ENCODE results near the gene KDSR. TPM values are rescaled to one million over a fixed set of nuclear protein-coding genes. Genes with fewer than 3 reads are reported as not detected.
"Not testable (repeated sequence)": the region's sequence is repeated elsewhere in the genome, so short reads cannot be mapped to it uniquely, and the experiment has no call there.

KDSR gene
- total RNA-seq, 1 donor from 2014 or later: 36.8 TPM

- DNase-seq: no peak
These were observed 573 bp downstream of the KDSR start for GRCh38 chr18:63366213-63367052.

DNA sequence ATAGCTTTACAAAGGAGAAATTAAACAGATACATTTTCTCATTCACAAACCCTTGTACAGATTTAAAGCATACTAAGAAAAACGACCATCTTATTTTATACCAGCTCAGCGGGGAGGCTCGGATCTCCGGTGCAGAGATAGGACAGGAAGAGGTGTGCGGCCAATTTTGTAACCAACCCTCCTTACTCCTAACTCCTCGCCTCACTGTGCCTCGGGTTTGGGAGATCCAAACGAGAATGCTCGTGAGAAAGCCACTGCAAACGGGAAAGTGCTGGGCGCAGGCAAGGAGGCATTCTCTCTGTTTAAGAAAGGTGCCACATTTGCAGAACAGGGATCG lies 1.2 kb downstream of the KDSR start:
- no peak for DNase-seq

DNA sequence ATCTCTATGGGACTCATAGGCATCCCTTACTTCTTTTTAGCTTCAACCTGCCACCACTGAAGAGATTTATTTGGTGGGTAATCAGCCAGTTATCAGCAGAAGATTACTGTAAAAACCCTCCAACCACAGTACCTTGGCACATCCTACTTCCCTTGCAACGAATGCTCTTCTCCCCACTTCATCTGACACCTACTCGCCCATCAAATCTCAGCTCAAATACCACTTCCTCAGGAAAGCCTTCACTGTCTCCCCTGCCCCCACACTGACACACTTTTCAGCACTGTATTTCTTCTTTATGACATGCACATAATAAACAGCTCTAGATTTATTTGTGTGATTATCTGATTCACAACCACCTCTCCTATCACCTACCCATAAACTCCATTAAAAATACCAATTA lies 3.1 kb downstream of the KDSR start:
- no peak for DNase-seq

GRCh38 chr18:63363420-63363819 lies 3.6 kb downstream of the KDSR start:
- not testable (repeated sequence) for DNase-seq

DNA sequence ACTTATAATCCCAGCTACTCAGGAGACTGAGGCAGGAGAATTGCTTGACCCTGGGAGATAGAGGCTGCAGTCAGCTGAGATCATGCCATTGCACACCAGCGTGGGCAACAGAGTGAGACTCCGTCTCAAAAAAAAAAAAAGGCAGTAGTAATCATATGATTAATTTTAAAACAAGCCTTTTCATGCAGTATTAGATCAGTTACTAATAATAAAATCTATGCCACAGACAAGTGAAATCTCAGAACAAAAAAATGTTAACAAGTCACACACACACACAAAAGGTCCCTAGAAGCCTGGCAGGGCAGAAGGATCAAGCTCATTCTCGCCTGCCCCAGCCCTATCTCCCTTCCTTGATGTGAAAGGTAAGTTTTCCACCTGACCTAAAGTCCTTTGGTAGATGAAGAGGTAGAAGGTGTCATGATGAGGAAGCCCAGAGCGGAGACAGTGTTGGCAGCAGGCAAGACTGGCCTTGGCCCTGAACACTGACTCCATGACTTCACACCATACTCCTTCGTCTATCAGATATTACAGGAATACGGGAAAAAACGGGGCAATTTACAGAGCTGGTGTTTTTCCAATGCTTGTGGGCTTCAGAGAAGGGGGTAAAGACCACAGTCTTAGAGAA lies 10.6 kb downstream of the KDSR start:
- DNase-seq: no peak

DNA sequence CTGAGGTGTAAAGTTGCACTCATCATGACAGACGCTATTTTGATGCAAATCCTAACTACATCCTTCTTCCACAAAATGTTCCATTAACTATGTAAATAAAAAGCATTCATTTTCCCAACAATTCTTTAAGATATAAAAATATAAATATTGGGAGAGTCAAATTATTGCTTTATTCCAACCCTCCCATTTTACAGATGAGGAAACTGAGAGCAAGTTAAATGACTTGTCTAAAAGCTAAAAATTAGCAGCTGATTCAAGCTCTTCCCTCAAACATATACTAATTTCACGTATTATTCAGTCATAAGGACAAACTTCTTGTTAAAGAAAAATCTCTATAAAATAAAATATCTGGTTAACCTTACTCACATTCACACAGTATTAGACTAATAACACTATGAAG lies 16.8 kb downstream of the KDSR start:
- DNase-seq: no peak

DNA sequence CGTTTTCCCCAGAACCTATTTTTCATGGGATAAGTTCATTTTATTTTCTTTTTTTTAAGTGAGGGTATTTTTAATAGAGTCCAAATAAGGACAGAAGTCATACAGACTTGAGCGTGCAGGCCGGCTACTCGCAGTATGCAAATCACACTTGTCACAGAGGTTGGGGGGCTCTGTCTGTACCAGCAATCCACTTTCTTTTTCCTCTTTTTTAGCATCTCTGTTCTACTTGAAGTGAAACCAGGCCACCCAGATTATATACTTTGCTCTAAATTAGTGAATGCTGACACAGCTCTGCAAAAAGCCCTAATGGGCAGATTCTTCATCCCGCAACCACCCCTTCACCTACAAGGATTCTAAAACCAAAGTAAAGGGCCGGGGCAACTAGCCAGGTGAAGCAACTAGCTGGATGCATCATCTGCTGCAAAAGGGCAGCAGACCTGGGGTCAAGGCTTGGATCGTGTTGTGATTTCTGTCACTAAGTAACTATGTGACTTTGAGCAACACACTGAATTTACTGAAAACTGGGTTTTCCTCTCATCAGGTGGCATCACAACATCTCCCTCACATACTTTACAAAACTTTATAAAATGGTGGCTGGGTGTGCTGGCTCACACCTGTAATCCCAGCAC lies 18.4 kb downstream of the KDSR start:
- no peak for DNase-seq

DNA sequence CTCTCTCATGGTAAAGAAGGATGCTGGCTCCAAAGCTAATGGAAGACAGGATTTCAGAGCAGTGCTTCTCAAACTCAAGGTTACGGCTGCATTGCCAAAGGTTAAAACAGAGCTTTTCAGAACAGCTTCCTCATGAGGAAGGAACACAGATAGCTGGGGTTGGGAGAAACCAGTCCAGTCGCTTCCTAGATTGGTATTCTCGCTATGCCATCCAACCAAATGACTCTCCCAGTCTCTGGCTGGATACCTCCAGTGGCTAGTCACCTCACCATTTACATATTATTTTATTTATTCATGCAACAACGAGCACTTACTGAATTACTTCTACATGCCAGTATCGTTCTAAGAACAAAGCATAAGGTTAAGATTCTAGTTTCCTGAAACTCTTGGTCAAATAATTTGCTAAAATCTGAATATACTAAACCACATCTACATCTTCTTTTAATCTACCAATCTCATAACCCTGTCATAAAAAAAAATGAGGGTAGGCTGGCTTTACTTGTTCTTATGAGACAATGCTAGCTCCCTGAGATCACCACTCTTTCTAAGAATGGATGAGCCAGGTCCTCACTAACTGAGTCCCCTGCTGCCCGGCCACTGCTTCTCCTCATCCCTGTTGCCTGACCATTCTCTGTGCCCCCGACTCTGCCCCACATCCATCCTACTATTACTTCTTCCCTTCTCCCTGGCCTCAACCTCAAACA lies 20.4 kb downstream of the KDSR start:
- DNase-seq: no peak

GRCh38 chr18:63346031-63346430 lies 21.0 kb downstream of the KDSR start:
- no peak for DNase-seq

GRCh38 chr18:63344918-63345317 lies 22.1 kb downstream of the KDSR start:
- no peak for DNase-seq

- no peak for DNase-seq
These were observed 22.7 kb downstream of the KDSR start for GRCh38 chr18:63344263-63344662.

DNA sequence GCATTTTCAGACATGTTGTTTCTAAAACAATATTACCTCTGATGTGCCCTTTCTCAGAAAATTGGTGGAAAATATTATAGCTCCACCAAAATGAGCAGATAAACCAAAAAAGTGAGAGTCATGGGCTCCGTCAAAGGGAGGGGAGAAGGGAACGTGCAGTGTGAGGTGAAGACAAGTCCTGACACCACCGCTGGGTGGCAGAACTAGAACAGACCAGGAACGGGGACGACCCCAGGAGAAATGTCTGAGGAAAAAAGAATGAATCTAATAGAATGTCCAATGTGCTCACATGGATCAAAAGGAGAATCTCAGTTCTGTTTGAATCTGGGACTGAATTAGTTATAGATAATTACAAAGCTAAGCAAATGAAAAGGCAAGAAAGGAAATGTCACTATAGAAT lies 24.8 kb downstream of the KDSR start:
- peak; percentile 10 for DNase-seq

GRCh38 chr18:63339920-63340484 lies 27.0 kb downstream of the KDSR start:
- DNase-seq: peak; percentile 74

GRCh38 chr18:63336366-63337099 lies 30.5 kb downstream of the KDSR start:
- DNase-seq: peak; percentile 95

DNA sequence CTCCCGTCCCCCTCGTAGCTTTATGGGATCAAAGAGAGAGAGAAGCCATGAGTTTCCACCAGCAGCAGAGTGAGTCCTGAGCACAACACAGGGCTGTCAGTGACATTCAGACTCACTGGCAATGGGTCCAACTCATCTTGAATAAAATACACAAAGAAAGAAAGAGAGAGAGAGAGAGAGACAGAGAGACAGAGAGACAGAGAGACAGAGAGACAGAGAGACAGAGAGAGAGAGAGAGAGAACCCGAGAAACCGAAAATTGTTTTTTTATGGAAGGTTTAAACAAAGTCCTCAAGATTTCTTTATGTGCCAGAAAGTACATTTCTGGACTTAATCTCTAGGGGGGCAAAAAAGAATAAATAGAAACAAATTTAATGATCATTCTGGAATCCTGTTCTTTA lies 35.9 kb downstream of the KDSR start:
- no peak for DNase-seq

DNA sequence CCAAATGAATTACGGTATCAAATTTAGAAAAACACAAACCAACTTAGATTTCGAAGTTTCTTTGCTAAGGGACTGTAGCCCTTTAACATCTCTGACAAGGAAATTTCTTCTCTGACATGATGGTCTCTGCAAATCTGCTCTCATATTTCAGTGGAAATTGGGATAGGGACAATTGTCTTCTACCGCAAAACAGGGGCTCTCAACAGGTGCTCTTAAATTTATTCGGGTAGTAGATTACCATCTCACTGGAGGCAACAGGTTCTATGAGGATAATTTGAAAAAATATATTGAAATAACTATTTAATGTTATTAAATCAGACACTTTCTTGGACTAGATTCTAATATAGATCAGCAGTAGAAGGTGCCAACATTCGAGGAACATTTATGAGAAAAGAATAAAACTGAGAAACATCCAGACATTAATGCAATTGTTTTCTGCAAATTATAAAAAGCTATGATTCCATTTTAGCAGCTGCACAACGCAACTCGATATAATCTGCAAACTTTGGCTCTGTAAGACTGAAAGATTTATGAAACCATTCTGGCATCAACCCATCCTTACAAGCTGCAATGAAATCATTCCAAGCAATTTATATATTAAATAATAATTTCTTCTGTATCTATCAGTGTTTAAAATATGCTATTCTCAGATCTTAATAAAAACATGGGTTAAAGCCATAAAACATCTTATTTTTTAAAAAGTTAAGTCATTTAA lies 37.4 kb downstream of the KDSR start:
- peak; percentile 79 for DNase-seq

- DNase-seq: no peak
These were observed 41.0 kb downstream of the KDSR start for GRCh38 chr18:63326011-63326410.

GRCh38 chr18:63325086-63325686 lies 41.8 kb downstream of the KDSR start:
- DNase-seq: no peak

DNA sequence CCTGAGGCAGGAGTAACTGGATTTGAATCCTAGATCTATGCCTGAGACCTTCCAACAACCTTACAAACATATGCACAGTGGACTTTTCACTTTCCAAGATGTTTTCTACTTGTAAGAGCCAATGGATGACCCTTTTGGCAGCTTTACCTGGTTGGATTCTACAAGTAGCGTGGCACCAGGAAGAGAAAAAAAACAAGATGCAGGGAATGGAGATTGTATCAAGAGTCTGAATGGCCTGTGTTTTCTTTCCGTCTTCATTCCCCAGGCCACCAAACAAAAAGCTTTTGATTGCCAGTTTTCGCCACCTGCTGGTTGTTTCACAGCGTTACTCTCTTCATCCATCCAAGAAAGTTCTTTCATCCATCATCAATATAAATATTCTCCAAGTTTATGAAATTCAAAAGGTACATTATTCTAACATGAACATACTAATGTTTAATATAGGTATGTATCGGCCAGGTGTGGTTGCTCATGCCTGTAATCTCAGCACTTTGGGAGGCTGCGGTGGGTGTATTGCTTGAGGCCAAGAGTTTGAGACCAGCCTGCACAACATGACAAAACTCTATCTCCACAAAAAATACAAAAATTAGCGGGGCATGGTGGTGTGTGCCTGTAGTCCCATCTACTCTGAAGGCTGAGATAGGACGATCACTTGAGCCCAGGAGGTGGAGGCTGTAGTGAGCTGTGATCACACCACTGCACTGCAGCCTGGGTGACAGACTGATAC lies 43.9 kb downstream of the KDSR start:
- peak; percentile 82 for DNase-seq

GRCh38 chr18:63322206-63322605 lies 44.8 kb downstream of the KDSR start:
- DNase-seq: no peak

All from skin of body (tissue), 2 donors.